Karpas-422 (cell line): Measurements from ENCODE around the gene TYW1. TPM values are rescaled to one million over a fixed set of nuclear protein-coding genes. Genes with fewer than 3 reads are reported as not detected.
"Not testable (repeated sequence)": the region's sequence is repeated elsewhere in the genome, so short reads cannot be mapped to it uniquely, and the experiment has no call there.

Experiments
- DNase-seq: peaks from one replicate; pipeline ENCODE4 v3.0.0-alpha.2; 2015
- H2AFZ ChIP-seq: fragments of 200-600 bp; sonication (generic); 2 replicates; pipeline ENCODE4 v1.6.1; 2014; ENCODE audit warnings: antibody characterized with exemption, low read length, mixed read lengths
- H3K27ac ChIP-seq: fragments of 200-600 bp; sonication (generic); 2 replicates; pipeline ENCODE4 v1.5.1; 2014; ENCODE audit warnings: mild to moderate bottlenecking, low read length, moderate library complexity
- H3K27me3 ChIP-seq: fragments of 200-600 bp; sonication (generic); 2 replicates; pipeline ENCODE4 v1.6.1; 2014; ENCODE audit warnings: low read length, mixed read lengths
- H3K36me3 ChIP-seq: fragments of 200-600 bp; sonication (generic); 2 replicates; pipeline ENCODE4 v1.6.1; 2014; ENCODE audit warnings: low read length, mixed read lengths; ENCODE audit not compliant: insufficient read depth
- H3K4me1 ChIP-seq: fragments of 200-600 bp; sonication (generic); 2 replicates; pipeline ENCODE4 v1.6.1; 2014; ENCODE audit warnings: mild to moderate bottlenecking, low read length, mixed read lengths
- H3K4me2 ChIP-seq: fragments of 200-600 bp; sonication (generic); 2 replicates; pipeline ENCODE4 v1.6.1; 2014; ENCODE audit warnings: low read length, low read depth, mild to moderate bottlenecking; ENCODE audit not compliant: poor library complexity, severe bottlenecking
- H3K4me3 ChIP-seq: fragments of 200-600 bp; sonication (generic); 2 replicates; pipeline ENCODE4 v1.5.1; 2014; ENCODE audit warnings: mild to moderate bottlenecking, antibody characterized with exemption, low read length, mixed read lengths
- H3K79me2 ChIP-seq: fragments of 200-600 bp; sonication (generic); 2 replicates; pipeline ENCODE4 v1.6.1; 2014; ENCODE audit warnings: mild to moderate bottlenecking, low read length, mixed read lengths
- H3K9ac ChIP-seq: fragments of 200-600 bp; sonication (generic); 2 replicates; pipeline ENCODE4 v1.6.0; 2014; ENCODE audit warnings: low read length
- H3K9me2 ChIP-seq: fragments of 200-600 bp; sonication (generic), shearing (Covaris generic); replicated peaks from 2 replicates; pipeline ENCODE4 v1.6.0; 2014; ENCODE audit warnings: mild to moderate bottlenecking, low read length, moderate library complexity; ENCODE audit not compliant: insufficient read depth
- H3K9me3 ChIP-seq: fragments of 300-700, 200-600 bp; sonication (generic); 2 replicates; pipeline ENCODE4 v1.6.1; 2014; ENCODE audit warnings: low read length, mixed read lengths
- H4K20me1 ChIP-seq: fragments of 200-600 bp; sonication (generic); 2 replicates; pipeline ENCODE4 v1.6.1; 2014; ENCODE audit warnings: mild to moderate bottlenecking, antibody characterized with exemption, low read length, low read depth; ENCODE audit not compliant: insufficient read depth
- total RNA-seq: library from RNA; depleted of rRNA; stranded (reverse); fragments of >200 nt; shearing (Covaris generic); gene quantifications from 2 replicates; pipeline ENCODE4 v1.2.3, GENCODE V29; 2014; ENCODE audit warnings: low replicate concordance; rRNA removed

The TYW1 gene, protein sequence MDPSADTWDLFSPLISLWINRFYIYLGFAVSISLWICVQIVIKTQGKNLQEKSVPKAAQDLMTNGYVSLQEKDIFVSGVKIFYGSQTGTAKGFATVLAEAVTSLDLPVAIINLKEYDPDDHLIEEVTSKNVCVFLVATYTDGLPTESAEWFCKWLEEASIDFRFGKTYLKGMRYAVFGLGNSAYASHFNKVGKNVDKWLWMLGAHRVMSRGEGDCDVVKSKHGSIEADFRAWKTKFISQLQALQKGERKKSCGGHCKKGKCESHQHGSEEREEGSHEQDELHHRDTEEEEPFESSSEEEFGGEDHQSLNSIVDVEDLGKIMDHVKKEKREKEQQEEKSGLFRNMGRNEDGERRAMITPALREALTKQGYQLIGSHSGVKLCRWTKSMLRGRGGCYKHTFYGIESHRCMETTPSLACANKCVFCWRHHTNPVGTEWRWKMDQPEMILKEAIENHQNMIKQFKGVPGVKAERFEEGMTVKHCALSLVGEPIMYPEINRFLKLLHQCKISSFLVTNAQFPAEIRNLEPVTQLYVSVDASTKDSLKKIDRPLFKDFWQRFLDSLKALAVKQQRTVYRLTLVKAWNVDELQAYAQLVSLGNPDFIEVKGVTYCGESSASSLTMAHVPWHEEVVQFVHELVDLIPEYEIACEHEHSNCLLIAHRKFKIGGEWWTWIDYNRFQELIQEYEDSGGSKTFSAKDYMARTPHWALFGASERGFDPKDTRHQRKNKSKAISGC
- total RNA-seq: 17.3 and 21.5 TPM in 2 replicates

DNA sequence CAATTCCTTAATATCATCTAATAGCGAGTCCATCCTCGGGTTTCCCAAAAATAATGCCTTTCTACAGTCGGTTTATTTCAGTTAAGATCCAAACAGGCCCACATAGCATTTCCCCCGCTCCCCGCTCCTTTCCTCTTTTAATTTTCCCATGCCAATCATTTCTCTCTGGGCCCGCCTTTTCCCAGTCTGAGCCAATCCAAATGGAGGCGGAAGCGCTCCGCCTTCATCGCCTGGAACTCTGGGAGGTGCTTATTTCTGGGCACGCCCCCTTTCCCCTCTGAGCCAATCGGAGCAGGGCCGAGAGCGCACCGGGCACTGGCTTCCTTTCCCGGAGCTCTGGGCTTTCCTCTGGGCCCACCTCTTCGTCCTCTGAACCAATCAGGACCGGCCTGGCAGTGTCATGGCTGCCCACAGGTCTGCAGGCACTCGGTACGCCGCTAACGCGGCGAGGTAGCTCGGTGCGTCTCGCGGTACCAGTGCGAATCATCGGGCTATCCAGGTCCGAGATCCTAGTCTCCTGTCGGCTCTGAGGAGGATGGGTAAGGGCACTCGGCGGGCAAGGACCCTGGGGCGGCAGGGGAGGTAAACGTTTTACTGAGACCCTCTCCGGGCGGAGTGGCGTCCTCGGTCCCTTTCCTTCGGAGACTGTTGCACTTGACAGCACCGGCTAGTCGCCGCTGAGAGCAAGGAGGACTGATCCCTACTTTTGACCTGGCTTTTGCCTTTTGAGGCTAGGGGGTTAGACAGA lies at the start of gene TYW1:
TYW1 (plus strand) TSS at position 390 of the 748 bp plus-strand sequence; CDS start at position 536, 146 bp downstream.
- peaks cover 18% of the 10 kb centered on the region for H3K4me1 ChIP-seq
- peak; percentile 99 for DNase-seq
- H3K9ac ChIP-seq: peak within 1 kb of the TSS; percentile 80
- H4K20me1 ChIP-seq, H3K9me3 ChIP-seq, H3K9me2 ChIP-seq, H3K27me3 ChIP-seq: not testable (repeated sequence)
- peaks cover 12% of the 10 kb centered on the region for H3K36me3 ChIP-seq
- peak within 1 kb of the TSS; percentile 88 for H2AFZ ChIP-seq
- H3K79me2 ChIP-seq: peaks cover 40% of the 10 kb centered on the region
- H3K4me3 ChIP-seq: peak within 1 kb of the TSS; percentile 91
- peak within 1 kb of the TSS; percentile 52 for H3K27ac ChIP-seq
- H3K4me2 ChIP-seq: peak within 1 kb of the TSS; percentile 92

DNA sequence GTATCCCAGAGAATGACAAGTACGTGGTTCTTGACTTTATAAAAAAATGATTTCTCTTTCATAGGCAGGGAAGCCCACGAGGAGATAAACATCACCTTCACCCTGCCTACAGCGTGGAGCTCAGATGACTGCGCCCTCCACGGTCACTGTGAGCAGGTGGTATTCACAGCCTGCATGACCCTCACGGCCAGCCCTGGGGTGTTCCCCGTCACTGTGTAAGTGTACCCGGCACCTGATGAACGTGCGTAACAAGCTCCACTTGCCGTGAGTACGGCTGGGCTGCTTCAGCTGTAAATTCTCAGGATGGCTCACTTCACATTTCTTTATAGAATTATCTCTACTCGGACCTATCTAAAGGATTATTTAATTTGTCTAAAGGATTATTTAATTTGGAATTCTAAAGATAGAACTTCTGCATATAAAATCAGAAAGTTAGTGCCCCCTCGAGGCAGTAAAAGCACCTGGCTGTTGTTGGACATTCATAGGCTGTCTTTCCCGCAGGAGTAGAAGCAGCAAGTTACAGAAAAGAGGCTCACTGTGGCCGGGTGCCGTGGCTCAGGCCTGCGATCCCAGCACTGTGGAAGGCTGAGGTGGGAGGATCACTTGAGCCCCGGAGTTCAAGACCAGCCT lies 48.0 kb upstream of the TYW1 start:
- Histone ChIP-seq H3K9me2 (no peaks in the 10 kb centered on the region), H4K20me1 (no peaks in the 10 kb centered on the region), H3K36me3 (peaks cover 37% of the 10 kb centered on the region), H3K4me2 (peak overlapping the region; percentile 35), H3K79me2 (peaks cover 32% of the 10 kb centered on the region), H2AFZ (no peak overlapping the region), H3K9ac (peak overlapping the region; percentile 30; the same call in 1 of the 2 replicates), H3K27ac (peak overlapping the region; percentile 87), H3K4me3 (no peak overlapping the region), H3K27me3 (no peaks in the 10 kb centered on the region), H3K4me1 (peaks cover 59% of the 10 kb centered on the region), H3K9me3 (no peaks in the 10 kb centered on the region)
- peak; percentile 57 for DNase-seq

DNA sequence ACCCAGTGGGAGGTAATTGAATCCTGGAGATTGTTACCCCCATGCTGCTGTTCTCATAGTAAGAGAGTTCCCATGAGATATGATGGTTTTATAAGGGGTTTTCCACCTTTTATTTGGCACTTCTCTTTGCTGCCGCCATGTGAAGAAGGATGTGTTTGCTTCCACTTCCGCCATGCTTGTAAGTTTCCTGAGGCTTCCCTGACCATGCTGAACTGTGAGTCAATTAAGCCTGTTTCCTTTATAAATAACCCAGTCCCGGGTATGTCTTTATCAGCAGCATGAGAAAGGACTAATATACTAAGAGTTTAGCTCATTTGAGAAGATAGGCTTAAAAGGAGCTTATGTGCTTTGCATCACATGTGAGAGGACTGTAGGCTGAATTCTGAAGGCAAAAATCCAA lies 46.3 kb upstream of the TYW1 start:
- DNase-seq: no peak
- Histone ChIP-seq H3K27me3 (no peaks in the 10 kb centered on the region), H4K20me1 (no peaks in the 10 kb centered on the region), H3K4me2 (peak overlapping the region; percentile 4), H3K4me3 (no peak overlapping the region), H3K79me2 (peaks cover 19% of the 10 kb centered on the region), H3K9ac (no peak overlapping the region), H3K36me3 (peaks cover 36% of the 10 kb centered on the region), H2AFZ (no peak overlapping the region), H3K9me3 (no peaks in the 10 kb centered on the region), H3K27ac (peak overlapping the region; percentile 87), H3K9me2 (no peaks in the 10 kb centered on the region), H3K4me1 (peaks cover 63% of the 10 kb centered on the region)

DNA sequence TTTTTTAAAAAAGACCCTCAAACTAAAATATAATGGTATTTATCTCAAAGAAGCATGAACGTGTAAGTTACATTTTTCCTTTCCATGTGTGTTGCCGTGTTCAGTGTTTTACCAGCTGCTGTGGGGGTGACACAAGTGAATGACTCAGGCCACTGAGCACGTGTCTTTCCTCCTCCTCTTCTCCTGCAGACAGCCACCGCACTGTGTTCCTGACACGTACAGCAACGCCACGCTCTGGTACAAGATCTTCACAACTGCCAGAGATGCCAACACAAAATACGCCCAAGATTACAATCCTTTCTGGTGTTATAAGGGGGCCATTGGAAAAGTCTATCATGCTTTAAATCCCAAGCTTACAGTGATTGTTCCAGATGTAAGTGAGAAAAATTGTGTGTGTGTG lies 45.9 kb upstream of the TYW1 start:
- Histone ChIP-seq H3K27me3 (no peaks in the 10 kb centered on the region), H3K4me1 (peaks cover 63% of the 10 kb centered on the region), H3K9ac (no peak overlapping the region)

DNA sequence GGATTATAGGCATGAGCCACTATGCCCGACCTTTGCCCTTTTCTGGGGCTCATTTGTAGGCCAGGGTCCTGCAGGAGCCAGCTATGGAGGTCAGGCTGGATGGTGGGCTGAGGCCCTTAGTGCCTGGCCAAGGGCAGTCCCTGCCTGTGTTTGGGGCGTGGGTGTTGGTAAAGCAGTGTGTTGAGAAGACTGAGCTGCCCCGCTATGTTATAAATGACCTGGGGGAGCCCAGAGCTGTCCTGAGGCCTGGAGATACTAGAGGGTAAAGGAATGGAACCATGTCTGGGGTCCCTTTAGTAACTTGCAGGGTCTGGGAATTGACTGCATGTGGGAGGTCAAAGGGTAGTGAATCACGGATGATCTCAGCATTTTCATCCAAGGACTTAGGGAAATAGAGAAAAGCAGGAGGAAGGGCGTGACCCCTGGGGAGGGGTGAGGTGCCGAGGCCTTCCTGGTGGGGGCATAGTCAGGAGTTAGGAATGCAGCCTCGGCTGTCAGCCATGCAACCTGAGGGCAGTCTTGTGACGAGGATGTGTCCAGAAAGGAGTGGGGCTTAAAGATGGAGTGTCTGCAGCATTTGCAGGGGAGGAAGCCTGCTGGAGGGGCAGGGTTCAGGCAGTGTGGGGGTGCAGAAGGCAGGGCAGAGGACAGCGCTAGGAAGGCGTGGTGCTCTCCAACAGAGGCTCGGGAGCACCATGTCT lies 44.1 kb upstream of the TYW1 start:
- peaks cover 18% of the 10 kb centered on the region for H3K79me2 ChIP-seq
- peak overlapping the region; percentile 87 for H3K27ac ChIP-seq
- H4K20me1 ChIP-seq: no peaks in the 10 kb centered on the region
- H3K27me3 ChIP-seq: no peaks in the 10 kb centered on the region
- peak overlapping the region; percentile 50 for H3K4me3 ChIP-seq
- H3K4me1 ChIP-seq: peaks cover 63% of the 10 kb centered on the region
- no peak overlapping the region for H2AFZ ChIP-seq
- DNase-seq: no peak
- H3K4me2 ChIP-seq: peak overlapping the region; percentile 69
- no peaks in the 10 kb centered on the region for H3K9me2 ChIP-seq
- H3K9me3 ChIP-seq: no peaks in the 10 kb centered on the region
- H3K9ac ChIP-seq: peak overlapping the region; percentile 63
- H3K36me3 ChIP-seq: peaks cover 45% of the 10 kb centered on the region

More for the DNA sequence above, 45.9 kb upstream of the TYW1 start:
- Histone ChIP-seq H3K4me2 (no peak overlapping the region), H3K27ac (peak overlapping the region; percentile 87), H3K36me3 (peaks cover 38% of the 10 kb centered on the region), H3K79me2 (peaks cover 18% of the 10 kb centered on the region), H2AFZ (no peak overlapping the region), H4K20me1 (no peaks in the 10 kb centered on the region), H3K9me3 (no peaks in the 10 kb centered on the region), H3K9me2 (no peaks in the 10 kb centered on the region), H3K4me3 (no peak overlapping the region)
- no peak for DNase-seq

DNA sequence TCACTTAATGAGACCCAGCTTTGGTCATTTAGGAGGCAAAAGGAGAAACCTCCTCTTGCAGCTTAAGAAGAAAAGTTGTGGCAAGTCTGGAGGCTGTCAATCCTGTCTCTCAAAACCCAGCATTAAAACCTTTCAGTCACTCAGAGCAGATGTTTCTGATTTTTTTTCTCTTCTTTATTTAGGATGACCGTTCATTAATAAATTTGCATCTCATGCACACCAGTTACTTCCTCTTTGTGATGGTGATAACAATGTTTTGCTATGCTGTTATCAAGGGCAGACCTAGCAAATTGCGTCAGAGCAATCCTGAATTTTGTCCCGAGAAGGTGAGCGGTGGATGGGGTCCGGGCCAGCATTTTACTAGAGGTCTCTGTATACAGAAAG lies 43.6 kb upstream of the TYW1 start:
- Histone ChIP-seq H3K9ac (peak overlapping the region; percentile 63), H3K4me1 (peaks cover 59% of the 10 kb centered on the region), H3K27me3 (no peaks in the 10 kb centered on the region), H2AFZ (no peak overlapping the region), H3K36me3 (peaks cover 49% of the 10 kb centered on the region), H3K4me2 (peak overlapping the region; percentile 69), H3K9me2 (no peaks in the 10 kb centered on the region), H4K20me1 (no peaks in the 10 kb centered on the region), H3K4me3 (peak overlapping the region; percentile 50), H3K27ac (peak overlapping the region; percentile 87), H3K9me3 (no peaks in the 10 kb centered on the region), H3K79me2 (peaks cover 17% of the 10 kb centered on the region)
- DNase-seq: peak; percentile 84

DNA sequence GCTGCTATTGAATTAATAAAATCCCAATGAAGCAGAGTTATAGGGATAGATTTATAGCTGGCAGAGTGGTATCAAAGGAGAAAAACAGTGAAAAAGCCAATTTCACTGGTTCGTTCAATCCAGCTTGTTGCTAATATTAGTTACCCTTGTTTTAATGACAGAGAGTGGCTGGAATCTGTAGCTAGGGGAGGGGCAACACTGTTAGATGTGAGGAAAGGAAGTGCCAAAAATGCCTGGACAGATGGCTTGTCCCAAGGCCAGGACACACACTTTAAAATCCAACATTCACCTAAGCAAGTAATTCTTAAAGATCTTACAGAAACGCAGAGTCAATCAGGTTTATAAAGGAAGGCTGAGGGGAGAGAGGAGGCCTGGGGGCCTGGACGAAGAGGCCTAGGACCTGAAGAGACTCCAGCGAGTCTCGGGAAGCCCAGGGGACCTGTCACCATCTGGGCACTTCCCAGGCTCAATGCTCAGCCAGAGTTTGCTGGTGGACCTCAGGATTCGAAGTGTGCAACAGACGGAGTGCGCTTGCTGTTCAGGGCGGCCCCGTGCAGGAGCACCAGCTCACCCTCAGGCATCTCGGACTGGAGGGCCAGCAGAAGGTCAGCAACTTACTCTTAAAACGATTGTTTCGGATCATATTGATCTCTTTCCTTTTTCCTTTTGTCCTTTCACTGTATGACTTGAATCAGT lies 38.9 kb upstream of the TYW1 start:
- H3K4me2 ChIP-seq: no peak overlapping the region
- H3K4me1 ChIP-seq: peaks cover 12% of the 10 kb centered on the region
- H3K79me2 ChIP-seq: peaks cover 6% of the 10 kb centered on the region
- H3K36me3 ChIP-seq: peaks cover 33% of the 10 kb centered on the region
- no peak overlapping the region for H3K4me3 ChIP-seq
- H3K9me3 ChIP-seq: no peaks in the 10 kb centered on the region
- H3K27ac ChIP-seq: no peak overlapping the region
- H3K9ac ChIP-seq: no peak overlapping the region
- H3K9me2 ChIP-seq: no peaks in the 10 kb centered on the region
- no peaks in the 10 kb centered on the region for H4K20me1 ChIP-seq
- H2AFZ ChIP-seq: no peak overlapping the region
- DNase-seq: no peak
- H3K27me3 ChIP-seq: no peaks in the 10 kb centered on the region
